ENCODE measurements around the gene NKX6-1. TPM values are rescaled to one million over a fixed set of nuclear protein-coding genes. Genes with fewer than 3 reads are reported as not detected.

NKX6-1 gene
- total RNA-seq, 1 experiment from 2014 or later: 3.3 TPM

- no peaks in the 10 kb centered on the region for H3K27me3 ChIP-seq (replicated peaks)
- no peaks in the 10 kb centered on the region for H3K4me1 ChIP-seq (replicated peaks)
- no peaks in the 10 kb centered on the region for H3K36me3 ChIP-seq
- H3K4me3 ChIP-seq: no peak overlapping the region
- no peaks in the 10 kb centered on the region for H3K9me3 ChIP-seq (replicated peaks)
- DNase-seq (ENCODE audit: low read depth in 1 of 2, low spot score in 2 of 2): no peak
- no peak overlapping the region for H3K27ac ChIP-seq
These were observed 17.8 kb downstream of the NKX6-1 start for GRCh38 chr4:84481077-84481859.

GRCh38 chr4:84480082-84480481, 19.0 kb downstream of the NKX6-1 start:
- Histone ChIP-seq H3K4me1 (replicated peaks) (no peaks in the 10 kb centered on the region), H3K4me3 (no peak overlapping the region), H3K36me3 (no peaks in the 10 kb centered on the region), H3K27me3 (replicated peaks) (no peaks in the 10 kb centered on the region), H3K27ac (no peak overlapping the region), H3K9me3 (replicated peaks) (no peaks in the 10 kb centered on the region)
- no peak for DNase-seq (ENCODE audit: low read depth in 1 of 2, low spot score in 2 of 2)

GRCh38 chr4:84479663-84480062, 19.4 kb downstream of the NKX6-1 start:
- no peak overlapping the region for H3K4me3 ChIP-seq
- DNase-seq (ENCODE audit: low read depth in 1 of 2, low spot score in 2 of 2): no peak
- H3K9me3 ChIP-seq (replicated peaks): no peaks in the 10 kb centered on the region
- H3K27ac ChIP-seq: no peak overlapping the region
- H3K36me3 ChIP-seq: no peaks in the 10 kb centered on the region
- H3K4me1 ChIP-seq (replicated peaks): no peaks in the 10 kb centered on the region
- no peaks in the 10 kb centered on the region for H3K27me3 ChIP-seq (replicated peaks)

GRCh38 chr4:84477738-84478137, 21.4 kb downstream of the NKX6-1 start:
- Histone ChIP-seq H3K4me1 (replicated peaks) (no peaks in the 10 kb centered on the region), H3K36me3 (no peaks in the 10 kb centered on the region), H3K9me3 (replicated peaks) (no peaks in the 10 kb centered on the region), H3K4me3 (no peak overlapping the region), H3K27ac (no peak overlapping the region), H3K27me3 (replicated peaks) (no peaks in the 10 kb centered on the region; the same call in 1 of the 2 replicates)
- no peak for DNase-seq (ENCODE audit: low read depth in 1 of 2, low spot score in 2 of 2)

GRCh38 chr4:84474107-84474506, 25.0 kb downstream of the NKX6-1 start:
- no peaks in the 10 kb centered on the region for H3K4me1 ChIP-seq (replicated peaks)
- H3K36me3 ChIP-seq: no peaks in the 10 kb centered on the region
- no peak for DNase-seq (ENCODE audit: low read depth in 1 of 2, low spot score in 2 of 2)
- peaks cover 2% of the 10 kb centered on the region; the same call in 1 of the 2 replicates for H3K27me3 ChIP-seq (replicated peaks)
- no peaks in the 10 kb centered on the region for H3K9me3 ChIP-seq (replicated peaks)
- no peak overlapping the region for H3K4me3 ChIP-seq
- H3K27ac ChIP-seq: no peak overlapping the region

- no peak overlapping the region for H3K27ac ChIP-seq
- H3K27me3 ChIP-seq (replicated peaks): peaks cover 12% of the 10 kb centered on the region
- no peaks in the 10 kb centered on the region for H3K9me3 ChIP-seq (replicated peaks)
- DNase-seq (ENCODE audit: low read depth in 1 of 2, low spot score in 2 of 2): no peak
- H3K4me3 ChIP-seq: no peak overlapping the region
- no peaks in the 10 kb centered on the region for H3K36me3 ChIP-seq
- H3K4me1 ChIP-seq (replicated peaks): no peaks in the 10 kb centered on the region
These were observed 26.9 kb downstream of the NKX6-1 start for GRCh38 chr4:84472154-84472553.

GRCh38 chr4:84470204-84470785, 28.8 kb downstream of the NKX6-1 start:
- H3K27me3 ChIP-seq (replicated peaks): peaks cover 12% of the 10 kb centered on the region
- no peak for DNase-seq (ENCODE audit: low read depth in 1 of 2, low spot score in 2 of 2)
- no peak overlapping the region for H3K27ac ChIP-seq
- no peaks in the 10 kb centered on the region for H3K9me3 ChIP-seq (replicated peaks)
- no peak overlapping the region for H3K4me3 ChIP-seq
- H3K4me1 ChIP-seq (replicated peaks): no peaks in the 10 kb centered on the region
- H3K36me3 ChIP-seq: no peaks in the 10 kb centered on the region

- no peak for DNase-seq (ENCODE audit: low read depth in 1 of 2, low spot score in 2 of 2)
- Histone ChIP-seq H3K27me3 (replicated peaks) (peaks cover 12% of the 10 kb centered on the region), H3K36me3 (no peaks in the 10 kb centered on the region), H3K4me1 (replicated peaks) (no peaks in the 10 kb centered on the region), H3K27ac (no peak overlapping the region), H3K9me3 (replicated peaks) (no peaks in the 10 kb centered on the region), H3K4me3 (no peak overlapping the region)
These were observed 31.5 kb downstream of the NKX6-1 start for GRCh38 chr4:84467601-84468000.

GRCh38 chr4:84459783-84460182, 39.3 kb downstream of the NKX6-1 start:
- Histone ChIP-seq H3K36me3 (no peaks in the 10 kb centered on the region), H3K27me3 (replicated peaks) (peaks cover 2% of the 10 kb centered on the region; the same call in 1 of the 2 replicates), H3K27ac (no peak overlapping the region), H3K4me3 (no peak overlapping the region), H3K9me3 (replicated peaks) (no peaks in the 10 kb centered on the region), H3K4me1 (replicated peaks) (no peaks in the 10 kb centered on the region)
- DNase-seq (ENCODE audit: low read depth in 1 of 2, low spot score in 2 of 2): no peak

- Histone ChIP-seq H3K36me3 (no peaks in the 10 kb centered on the region), H3K9me3 (replicated peaks) (no peaks in the 10 kb centered on the region), H3K27ac (no peak overlapping the region), H3K4me3 (no peak overlapping the region), H3K27me3 (replicated peaks) (peaks cover 2% of the 10 kb centered on the region; the same call in 1 of the 2 replicates), H3K4me1 (replicated peaks) (no peaks in the 10 kb centered on the region)
- DNase-seq (ENCODE audit: low read depth in 1 of 2, low spot score in 2 of 2): no peak
These were observed 42.9 kb downstream of the NKX6-1 start for GRCh38 chr4:84456157-84456556.

- no peaks in the 10 kb centered on the region for H3K36me3 ChIP-seq
- no peak overlapping the region for H3K27ac ChIP-seq
- H3K4me3 ChIP-seq: no peak overlapping the region
- no peaks in the 10 kb centered on the region for H3K9me3 ChIP-seq (replicated peaks)
- no peak for DNase-seq (ENCODE audit: low read depth in 1 of 2, low spot score in 2 of 2)
- peaks cover 1% of the 10 kb centered on the region for H3K27me3 ChIP-seq (replicated peaks)
- no peaks in the 10 kb centered on the region for H3K4me1 ChIP-seq (replicated peaks)
These were observed 43.4 kb downstream of the NKX6-1 start for GRCh38 chr4:84455697-84456096.

GRCh38 chr4:84451546-84451945, 47.5 kb downstream of the NKX6-1 start:
- DNase-seq (ENCODE audit: low read depth in 1 of 2, low spot score in 2 of 2): peak in 1 of 2 experiments; percentile 4
- no peak overlapping the region for H3K4me3 ChIP-seq
- H3K27me3 ChIP-seq (replicated peaks): no peaks in the 10 kb centered on the region; the same call in 1 of the 2 replicates
- no peaks in the 10 kb centered on the region for H3K9me3 ChIP-seq (replicated peaks)
- H3K36me3 ChIP-seq: no peaks in the 10 kb centered on the region
- H3K27ac ChIP-seq: no peak overlapping the region
- no peaks in the 10 kb centered on the region for H3K4me1 ChIP-seq (replicated peaks)

- no peaks in the 10 kb centered on the region for H3K4me1 ChIP-seq (replicated peaks)
- no peak overlapping the region for H3K27ac ChIP-seq
- no peak overlapping the region for H3K4me3 ChIP-seq
- peaks cover 24% of the 10 kb centered on the region for H3K27me3 ChIP-seq (replicated peaks)
- no peaks in the 10 kb centered on the region for H3K36me3 ChIP-seq
- no peak for DNase-seq (ENCODE audit: low read depth in 1 of 2, low spot score in 2 of 2)
- no peaks in the 10 kb centered on the region for H3K9me3 ChIP-seq (replicated peaks)
These were observed 55.6 kb downstream of the NKX6-1 start for GRCh38 chr4:84443523-84443922.

GRCh38 chr4:84442778-84443177, 56.3 kb downstream of the NKX6-1 start:
- DNase-seq (ENCODE audit: low read depth in 1 of 2, low spot score in 2 of 2): no peak
- H3K9me3 ChIP-seq (replicated peaks): no peaks in the 10 kb centered on the region
- no peaks in the 10 kb centered on the region for H3K36me3 ChIP-seq
- no peak overlapping the region for H3K4me3 ChIP-seq
- no peak overlapping the region for H3K27ac ChIP-seq
- no peaks in the 10 kb centered on the region for H3K4me1 ChIP-seq (replicated peaks)
- H3K27me3 ChIP-seq (replicated peaks): peaks cover 24% of the 10 kb centered on the region
